GM18520 (cell line): Measurements from ENCODE around the gene TUBB3.
"Not testable (repeated sequence)": the region's sequence is repeated elsewhere in the genome, so short reads cannot be mapped to it uniquely, and the experiment has no call there.

Experiments used
- ATAC-seq: cut with Tn5 transposase; IDR thresholded peaks from one replicate; pipeline ENCODE4 v1.9.1; 2021; ENCODE audit not compliant: unreplicated experiment

TUBB3 gene

DNA sequence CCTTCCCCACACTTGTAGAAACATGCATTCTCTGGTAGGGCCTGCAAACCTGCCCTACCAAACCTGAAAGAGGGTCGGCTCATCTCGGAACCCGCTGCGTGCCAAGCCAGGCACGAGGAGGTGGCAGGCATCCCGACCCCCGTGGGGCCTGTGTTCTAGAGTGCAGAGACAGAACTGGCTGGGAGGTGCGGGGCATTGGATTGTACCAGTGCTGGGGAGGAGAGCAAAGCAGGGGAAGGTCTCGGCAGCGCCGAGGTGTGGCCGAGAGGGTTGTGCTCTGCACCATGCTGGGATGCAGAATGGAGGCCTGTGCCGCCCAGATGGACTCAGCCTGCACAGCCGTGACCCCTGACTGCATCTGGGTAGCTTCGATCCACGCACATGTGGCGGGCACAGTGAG lies 22.3 kb upstream of the TUBB3 start:
- no peak for ATAC-seq

DNA sequence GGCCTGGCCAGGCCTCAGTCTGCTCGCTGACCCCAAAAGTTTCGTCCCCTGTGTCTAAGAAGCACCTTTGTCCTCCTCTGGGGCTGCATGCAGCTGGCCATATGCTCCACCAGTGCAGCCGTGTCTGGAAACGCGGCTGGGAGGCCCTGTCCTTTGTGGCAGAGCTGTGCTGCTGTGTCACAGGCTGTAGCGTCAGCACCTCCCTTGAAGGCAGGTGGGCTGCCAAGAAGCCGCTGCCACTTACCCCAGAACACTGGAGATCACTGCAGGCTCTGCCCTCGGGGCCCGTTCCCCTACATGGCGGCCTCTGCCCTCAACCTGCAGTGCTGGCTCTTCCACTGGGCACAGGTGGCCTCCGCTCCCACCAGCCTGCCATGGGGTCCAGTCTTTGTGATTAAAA lies 20.2 kb upstream of the TUBB3 start:
- ATAC-seq, result no peak

DNA sequence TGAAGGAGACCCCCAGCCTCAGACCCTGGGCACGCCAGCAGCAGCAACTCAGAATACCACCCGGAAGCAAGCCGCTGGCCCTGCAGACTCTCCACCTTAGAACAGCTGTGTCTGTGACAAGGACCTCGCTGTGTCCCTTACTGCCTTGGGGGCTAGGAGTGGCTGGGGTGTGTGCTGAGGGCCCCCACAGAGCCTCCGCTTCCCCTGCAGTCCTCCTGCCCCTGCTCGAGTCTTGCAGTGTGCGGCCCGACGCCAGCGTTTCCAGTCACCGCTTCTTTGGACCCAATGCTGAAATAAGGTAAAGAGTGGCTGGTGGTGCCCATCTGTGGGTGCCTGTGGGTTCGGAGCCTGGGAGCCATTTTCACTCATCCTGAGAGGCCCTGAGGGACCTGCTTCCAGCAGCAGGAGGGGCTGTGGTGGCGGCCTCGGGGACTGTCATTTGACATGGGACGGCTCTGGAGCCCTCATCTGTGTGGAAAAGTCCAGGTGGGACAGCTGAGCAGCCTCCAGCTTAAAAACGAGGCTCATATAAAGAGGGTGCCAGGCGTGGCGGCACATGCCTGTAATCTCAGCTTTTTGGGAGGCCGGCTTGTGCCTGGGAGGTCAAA lies 19.1 kb upstream of the TUBB3 start:
- no peak for ATAC-seq

DNA sequence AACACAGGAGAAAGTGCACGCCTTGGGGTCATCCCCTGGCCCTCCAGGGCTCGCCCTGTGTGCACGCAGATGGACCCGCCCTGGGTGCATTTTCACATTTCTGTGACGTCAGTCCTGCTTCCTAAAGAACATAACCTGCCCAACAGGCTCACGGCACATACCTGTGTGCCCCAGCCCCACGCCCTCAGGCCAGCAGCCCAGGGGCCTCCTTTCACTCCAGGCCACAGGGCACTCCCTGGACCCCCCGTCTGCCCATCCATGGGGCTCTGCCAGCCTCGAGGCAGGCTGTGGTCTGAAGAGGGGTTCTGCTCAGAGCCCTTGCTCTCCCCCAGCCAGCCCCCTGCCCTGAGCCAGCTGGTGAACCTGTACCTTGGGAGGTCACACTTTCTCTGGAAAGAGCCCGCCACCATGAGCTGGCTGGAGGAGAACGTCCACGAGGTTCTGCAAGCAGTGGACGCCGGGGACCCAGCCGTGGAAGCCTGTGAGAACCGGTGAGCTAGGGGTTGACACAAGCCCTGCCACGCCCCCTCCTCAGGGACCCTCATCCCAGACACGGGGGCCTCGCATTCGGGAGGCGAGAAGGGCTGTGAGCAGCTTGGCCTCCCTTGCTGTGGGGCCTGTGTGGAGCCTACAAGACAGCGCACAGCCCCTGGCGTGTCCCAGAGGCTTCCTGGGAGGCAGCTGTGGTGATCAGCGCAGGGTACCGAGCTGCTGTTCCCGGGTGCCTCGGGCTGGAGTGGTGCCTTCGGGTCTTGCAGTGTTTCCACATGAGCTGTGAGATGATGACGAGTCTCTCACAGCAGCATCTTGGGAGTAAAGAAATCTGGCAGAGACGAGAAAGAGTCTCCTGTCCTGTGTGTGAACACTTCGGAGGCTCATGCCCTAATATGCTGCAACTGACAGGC lies 18.3 kb upstream of the TUBB3 start:
- ATAC-seq, result no peak

DNA sequence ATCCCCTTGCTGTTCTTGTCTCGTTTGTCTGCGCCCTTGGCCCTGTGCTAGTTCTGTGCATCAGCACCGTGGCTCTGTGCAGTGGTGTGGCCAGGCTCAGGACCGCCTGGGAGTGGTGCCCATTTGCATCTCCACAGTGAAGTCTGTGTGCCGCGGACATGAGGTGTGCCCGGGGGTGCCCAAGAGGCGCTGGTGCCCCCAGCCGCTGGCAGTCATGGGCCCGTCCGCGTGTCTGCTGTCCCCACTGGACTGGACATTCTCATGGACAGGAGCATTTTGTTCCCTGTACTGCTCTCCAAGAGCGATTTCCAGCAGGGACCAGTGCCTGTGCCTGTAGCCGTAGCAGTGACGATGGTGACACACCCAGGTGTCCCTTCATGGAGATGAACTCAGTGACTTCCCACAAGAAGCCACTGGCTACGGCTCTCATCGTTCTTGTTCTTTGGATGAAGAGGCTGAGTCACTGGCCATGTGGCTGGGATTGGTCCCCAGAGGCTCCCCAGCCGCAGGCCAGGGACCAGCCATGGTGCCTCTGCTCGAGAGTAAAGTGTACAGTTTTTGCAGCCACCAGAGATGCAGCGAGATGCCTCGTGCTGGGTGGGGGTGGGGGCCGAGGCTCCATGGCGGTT lies 17.5 kb upstream of the TUBB3 start:
- ATAC-seq, result no peak

DNA sequence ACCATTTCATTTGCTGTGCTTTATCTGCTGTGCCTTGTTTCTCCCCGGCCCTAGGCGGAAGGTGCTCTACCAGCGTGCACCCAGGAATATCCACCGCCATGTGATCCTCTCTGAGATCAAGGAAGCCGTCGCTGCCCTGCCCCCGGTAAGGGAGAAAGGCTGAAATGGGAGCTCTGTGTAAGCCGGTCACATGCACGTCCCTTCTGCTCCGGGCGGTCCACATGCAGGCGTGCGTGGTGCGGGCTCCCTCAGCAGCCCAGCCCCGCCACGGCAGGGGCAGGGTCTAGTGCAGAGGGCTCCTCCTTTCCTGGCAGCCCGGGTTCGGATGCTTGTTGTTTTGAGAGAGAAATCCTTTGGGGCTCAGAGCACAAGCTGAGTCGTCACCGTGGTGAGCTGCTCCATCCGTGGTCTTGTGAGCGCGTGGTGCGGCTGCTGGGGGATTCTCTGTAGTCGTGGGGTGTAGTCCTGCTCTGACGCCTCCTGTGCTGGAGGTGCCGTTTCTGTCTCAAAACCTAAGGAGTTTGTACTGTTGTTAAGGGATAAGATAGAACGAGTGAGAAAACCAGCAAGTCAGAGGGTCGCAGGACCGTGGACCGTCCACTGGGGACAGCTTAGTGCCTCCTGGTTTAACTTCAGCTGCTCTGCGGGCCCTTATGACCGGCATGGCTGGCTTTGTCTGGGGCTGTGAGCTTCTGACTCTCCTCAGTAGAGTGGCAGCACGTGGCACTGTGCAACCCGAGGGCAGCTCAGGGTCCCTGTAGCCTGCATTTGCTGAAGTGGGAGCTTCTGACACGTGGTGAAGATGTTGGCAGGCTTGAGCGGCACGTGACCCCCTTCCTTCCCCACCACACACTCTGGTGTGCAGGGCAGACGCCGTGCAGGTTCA lies 16.8 kb upstream of the TUBB3 start:
- no peak for ATAC-seq

DNA sequence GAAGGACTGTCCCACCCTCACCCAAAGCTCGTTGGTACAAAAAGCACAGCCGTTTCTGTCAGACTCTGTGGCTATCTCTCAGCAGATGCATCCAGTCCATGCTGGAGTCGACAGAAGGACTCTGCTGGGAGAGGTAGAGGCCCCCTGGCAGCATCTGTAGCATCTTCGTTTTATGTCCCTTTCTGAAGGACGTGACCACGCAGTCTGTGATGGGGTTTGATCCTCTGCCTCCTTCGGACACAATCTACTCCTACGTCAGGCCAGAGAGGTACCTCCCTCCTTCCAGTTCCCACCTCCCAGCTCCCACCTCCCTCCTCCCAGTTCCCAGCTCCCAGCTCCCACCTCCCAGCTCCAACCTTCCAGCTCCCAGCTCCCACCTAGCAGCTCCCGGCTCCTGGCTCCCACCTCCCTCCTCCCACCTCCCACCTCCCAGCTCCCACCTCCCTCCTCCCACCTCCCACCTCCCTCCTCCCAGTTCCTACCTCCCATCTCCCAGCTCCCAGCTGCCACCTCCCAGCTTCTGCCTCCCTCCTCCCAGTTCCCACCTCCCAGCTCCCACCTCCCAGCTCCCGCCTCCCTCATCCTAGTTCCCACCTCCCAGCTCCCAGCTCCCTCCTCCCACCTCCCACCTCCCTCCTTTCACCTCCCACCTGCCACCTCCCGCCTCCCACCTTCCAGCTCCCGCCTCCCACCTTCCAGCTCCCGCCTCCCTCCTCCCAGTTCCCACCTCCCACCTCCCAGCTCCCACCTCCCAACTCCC lies 15.9 kb upstream of the TUBB3 start:
- no peak for ATAC-seq

DNA sequence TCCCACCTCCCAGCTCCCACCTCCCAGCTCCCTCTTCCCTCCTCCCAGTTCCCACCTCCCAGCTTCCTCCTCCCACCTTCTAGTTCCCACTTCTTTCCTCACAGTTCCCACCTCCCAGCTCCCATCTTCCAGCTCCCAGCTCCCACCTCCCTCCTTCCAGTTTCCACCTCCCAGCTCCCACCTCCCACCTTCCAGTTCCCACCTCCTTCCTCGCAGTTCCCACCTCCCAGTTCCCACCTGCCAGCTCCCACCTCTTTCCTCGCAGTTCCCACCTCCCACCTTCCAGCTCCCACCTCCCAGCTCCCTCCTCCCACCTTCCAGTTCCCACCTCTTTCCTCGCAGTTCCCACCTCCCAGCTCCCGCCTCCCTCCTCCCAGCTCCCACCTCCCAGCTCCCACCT lies 14.9 kb upstream of the TUBB3 start:
- no peak for ATAC-seq

DNA sequence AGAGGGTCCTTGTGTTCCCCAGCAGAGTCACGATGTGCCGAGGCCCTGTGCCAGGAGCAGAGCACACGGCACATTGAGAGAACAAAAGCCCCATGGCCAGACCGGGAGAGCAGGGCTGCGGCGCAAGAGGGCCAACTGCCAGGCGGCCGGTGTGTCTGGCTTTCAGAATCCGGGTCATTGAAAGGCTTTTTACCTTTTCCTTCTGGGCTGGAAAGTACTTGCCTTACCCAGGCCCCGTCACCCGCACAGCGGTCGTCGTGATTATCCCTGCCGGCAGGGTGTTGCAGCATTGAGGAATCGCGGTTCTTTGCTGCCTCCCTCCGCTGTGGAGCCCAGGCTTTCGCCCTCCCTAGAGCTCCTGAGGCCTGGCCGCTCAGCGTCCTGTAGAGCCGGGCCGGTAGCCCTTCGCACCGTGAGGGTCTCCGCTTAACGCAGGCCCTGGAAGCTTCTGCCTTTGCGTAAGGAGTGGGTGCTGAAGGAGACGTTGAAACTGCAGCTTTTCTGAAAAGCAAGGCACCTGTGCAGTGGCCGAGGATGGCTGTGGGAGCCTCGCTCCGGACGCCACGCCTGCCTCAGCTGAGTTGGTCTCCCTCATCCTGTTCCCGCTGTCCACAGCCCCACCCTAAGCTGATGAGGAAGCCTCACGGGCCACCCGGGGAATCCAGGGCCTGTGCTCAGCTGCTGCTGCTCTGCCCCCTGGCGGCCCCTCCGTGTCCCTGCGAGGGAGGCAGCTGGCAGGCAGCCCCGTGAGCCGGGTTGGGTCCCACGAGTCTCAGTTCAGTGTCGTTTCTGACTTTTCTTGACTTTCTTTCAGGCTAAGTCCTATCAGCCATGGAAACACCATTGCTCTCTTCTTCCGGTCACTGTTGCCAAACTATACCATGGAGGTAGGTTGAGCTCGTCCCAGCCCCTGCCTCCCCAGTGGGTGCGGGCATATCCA lies 13.1 kb upstream of the TUBB3 start:
- ATAC-seq, result no peak

DNA sequence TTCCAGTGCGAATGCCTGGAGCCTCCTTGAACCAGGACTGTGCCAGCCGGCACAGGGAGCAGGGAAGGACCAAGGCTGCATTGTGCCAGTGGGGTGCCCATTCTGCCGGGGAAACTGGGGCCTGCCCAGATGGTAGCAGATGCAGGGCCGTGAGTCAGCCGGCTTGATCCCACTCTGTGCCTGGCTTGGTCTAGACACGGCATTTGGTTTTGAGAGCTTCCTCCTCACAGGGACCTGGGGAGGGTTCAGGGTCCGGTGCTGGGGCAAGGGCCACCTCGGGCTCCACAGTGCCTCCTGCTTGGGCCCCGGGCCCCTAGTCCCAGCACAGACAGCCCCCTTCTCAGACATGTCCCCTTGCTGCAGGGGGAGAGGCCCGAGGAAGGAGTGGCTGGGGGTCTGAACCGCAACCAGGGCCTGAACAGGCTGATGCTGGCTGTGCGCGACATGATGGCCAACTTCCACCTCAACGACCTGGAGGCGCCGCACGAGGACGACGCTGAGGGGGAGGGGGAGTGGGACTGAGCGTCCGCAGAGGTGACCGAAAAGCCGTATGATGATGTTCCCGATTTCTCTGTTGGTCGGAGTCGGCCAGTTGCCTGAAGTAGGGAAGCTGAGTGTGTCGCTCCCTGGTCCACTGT lies 12.3 kb upstream of the TUBB3 start:
- ATAC-seq, result no peak

DNA sequence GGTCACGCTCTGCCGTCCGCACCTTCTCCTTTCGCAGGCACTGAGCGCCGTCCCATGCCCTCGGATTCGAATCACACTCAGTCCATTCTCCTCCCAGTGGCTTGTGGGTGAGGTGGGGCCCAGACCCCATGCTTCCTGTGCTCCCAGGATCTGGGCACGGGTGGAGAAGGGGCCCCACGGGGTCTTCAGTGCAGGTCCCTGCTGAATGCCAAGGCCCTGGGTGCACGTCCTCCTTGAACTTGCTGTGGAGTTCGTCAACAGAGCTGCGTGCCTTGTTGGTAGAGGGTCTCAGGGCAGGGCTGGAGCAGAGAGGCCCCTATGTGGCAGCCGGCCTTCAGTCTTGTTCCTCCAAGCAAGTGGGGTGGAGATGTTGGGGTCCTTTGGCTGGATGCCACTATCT lies 11.8 kb upstream of the TUBB3 start:
- no peak for ATAC-seq

DNA sequence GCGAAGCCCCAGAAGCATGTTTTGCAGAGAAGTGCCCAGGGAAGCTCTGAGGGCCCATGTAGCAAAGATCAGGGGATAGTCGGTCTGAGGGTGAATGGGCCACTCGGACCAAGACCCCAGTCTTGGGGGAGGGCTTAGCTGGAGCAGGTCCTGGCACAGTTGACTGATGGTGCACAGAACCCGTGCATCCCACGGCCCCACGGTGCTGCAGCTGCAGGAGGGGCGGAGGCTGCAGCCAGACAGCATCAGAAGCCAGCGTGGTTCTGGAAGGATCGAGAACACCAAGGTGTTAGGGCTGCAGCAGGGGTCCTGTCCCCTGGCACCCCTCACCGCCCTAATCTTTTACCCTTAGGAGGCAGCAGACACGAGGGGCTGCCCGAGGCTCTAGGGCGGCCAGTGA lies 11.0 kb upstream of the TUBB3 start:
- no peak for ATAC-seq

DNA sequence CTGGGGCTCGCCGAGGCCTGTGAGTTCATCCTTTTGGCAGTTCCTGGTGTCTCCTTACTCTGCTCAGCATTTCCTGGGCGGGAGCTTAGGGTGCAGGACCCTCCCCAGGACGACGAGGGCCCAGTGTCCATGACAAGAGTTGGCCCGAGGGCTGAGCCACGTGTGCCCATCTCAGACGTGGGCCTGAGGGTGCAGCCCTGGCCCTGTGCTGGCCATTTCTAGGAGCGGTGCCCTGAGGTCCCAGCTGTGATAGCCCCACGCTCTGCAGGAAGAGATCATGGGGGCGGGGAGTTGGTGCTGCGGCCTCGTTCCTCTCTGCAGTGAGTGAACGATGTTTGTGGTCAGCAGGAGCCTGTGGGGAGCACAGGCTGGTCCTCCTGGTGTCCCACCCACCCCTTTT lies 10.5 kb upstream of the TUBB3 start:
- ATAC-seq, result no peak

DNA sequence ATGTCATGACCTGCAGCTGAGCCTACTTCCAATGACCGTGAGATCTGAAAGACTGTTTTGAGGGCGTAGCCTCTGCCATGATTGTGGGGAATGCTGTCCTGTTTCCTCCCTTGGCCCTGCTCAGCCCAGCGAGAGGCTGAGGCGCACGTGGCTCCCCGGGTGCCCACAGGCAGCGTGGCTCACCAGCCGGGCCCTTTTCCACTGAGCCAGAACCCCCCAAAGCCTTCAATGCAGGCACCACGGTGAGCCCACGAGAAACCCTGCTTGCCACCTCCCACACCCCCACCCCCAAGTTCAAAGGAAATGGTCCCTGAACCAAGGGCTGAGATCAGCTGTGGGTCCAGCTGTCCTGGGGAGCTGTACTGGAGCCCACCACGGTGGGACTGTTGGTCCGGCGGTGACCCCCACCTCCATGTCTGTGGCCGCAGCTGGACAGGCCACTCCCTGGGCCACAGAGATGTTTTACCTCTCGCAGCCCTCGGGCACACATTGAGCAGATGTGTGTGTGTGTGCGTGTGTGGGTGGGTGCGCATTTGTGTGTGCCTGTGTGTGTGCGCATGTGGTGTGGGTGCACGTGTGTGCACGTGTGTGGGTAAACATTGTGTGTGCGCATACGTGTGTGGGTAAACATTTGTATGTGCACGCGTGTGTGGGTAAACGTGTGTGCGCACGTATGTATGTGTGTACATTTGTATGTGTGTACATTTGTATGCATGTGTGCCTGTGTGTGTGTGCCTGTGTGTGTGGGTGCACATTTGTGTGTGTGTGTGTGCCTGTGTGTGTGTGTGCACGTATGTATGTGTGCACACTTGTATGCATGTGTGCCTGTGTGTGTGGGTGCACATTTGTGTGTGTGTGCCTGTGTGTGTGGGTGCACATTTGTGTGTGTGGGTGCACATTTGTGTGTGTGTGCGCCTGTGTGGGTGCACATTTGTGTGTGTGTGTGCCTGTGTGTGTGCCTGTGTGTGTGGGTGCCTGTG lies 9.4 kb upstream of the TUBB3 start:
- no peak for ATAC-seq

DNA sequence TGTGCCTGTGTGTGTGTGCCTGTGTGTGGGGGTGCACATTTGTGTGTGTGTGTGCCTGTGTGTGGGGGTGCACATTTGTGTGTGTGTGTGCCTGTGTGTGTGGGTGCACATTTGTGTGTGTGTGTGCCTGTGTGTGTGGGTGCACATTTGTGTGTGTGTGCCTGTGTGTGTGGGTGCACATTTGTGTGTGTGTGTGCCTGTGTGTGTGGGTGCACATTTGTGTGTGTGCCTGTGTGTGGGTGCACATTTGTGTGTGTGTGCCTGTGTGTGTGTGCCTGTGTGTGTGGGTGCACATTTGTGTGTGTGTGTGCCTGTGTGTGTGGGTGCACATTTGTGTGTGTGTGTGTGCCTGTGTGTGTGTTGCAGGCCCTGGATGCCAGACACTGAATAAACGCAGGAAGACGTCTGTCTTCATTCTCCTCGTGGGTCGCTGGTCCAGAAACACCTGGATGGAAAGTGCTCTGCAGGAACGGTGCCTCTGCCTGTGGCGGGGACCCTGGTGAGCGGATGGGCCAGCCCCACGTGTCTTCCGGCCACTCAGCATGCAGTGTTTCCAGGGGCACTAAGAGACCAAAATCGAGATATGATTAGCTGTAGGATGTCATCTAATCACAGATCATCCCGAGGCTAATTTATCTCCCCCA lies 8.4 kb upstream of the TUBB3 start:
- ATAC-seq, result not testable (repeated sequence)

DNA sequence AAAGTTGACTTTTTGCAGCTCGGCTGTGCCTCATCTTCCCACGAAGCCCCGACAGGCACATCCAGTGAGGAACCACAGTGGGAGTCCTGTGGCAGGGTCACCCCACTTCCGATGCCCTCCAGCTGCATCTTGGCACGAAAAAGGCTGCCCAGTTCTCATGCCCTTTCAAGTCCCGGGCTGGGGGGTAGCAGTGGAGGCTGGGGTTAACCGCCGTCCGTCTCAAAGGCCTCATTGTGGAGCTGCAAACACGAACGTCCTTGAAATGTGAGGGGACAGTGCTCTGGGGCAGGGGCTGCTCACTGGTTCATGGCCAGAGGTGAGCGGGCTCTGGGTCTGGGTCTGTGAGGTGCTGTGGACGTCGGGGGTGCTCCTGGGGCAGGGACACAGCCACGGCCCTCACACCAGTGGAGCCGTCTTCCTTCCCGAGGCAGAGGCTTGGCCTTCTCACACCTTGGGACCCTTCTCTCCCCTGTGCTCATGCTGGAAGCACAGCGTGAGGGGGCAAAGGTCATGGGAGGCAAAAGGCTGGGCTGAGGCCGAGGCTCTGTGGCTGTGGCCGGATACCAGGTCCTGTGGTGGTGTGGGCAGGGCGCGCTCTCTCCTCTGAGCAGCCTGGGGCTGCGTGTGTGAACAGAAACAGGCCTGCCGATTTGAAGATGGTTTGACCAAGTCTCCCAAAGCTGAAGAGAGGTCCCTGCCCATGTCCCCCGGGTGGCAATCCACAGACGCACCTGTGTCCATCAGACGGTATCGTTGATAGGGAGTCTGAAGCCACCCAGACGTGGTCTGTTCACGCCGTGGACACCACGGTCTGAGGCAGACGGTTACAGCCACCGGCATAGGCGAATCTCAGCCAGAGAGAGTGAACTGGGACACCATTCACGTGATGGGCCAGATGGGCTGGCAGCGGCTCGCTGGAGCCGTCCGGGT lies 7.6 kb upstream of the TUBB3 start:
- no peak for ATAC-seq
